ENCODE data around the gene MAN1A2. TPM values are rescaled to one million over a fixed set of nuclear protein-coding genes. Genes with fewer than 3 reads are reported as not detected.

MAN1A2 gene
- total RNA-seq, 6 experiments from 2014 or later = 38.0 to 45.1 (median 40.7) TPM

DNA sequence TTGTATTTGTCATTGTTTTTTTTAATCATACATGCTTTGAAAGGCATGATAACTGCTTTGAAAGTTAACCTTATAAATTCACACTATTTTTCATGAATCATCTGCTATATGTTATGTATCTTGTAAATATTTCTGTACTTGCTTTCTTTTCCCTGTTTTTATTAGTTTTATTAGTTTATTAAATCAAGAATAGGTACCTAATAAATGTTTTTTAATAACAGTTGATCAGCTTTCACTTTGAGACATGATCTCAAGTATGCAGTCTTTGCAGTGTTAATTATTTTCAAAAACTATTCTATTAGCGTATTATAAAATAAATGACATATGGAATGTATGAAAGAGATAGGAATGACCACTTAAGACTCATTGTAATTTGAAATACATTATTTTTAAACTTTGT lies 127.8 kb downstream of the MAN1A2 start:
- no peak overlapping the region for H3K27ac Mint-ChIP-seq
- no peaks in the 10 kb centered on the region for H3K27me3 Mint-ChIP-seq (ENCODE audit: insufficient read depth)
- TF ChIP-seq, protein P1, sequence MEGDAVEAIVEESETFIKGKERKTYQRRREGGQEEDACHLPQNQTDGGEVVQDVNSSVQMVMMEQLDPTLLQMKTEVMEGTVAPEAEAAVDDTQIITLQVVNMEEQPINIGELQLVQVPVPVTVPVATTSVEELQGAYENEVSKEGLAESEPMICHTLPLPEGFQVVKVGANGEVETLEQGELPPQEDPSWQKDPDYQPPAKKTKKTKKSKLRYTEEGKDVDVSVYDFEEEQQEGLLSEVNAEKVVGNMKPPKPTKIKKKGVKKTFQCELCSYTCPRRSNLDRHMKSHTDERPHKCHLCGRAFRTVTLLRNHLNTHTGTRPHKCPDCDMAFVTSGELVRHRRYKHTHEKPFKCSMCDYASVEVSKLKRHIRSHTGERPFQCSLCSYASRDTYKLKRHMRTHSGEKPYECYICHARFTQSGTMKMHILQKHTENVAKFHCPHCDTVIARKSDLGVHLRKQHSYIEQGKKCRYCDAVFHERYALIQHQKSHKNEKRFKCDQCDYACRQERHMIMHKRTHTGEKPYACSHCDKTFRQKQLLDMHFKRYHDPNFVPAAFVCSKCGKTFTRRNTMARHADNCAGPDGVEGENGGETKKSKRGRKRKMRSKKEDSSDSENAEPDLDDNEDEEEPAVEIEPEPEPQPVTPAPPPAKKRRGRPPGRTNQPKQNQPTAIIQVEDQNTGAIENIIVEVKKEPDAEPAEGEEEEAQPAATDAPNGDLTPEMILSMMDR (IDR thresholded peaks at IDR 0.05) = no peak
- no peaks in the 10 kb centered on the region for H3K9me3 Mint-ChIP-seq
- DNase-seq = no peak
- H3K4me1 Mint-ChIP-seq (ENCODE audit: low read depth) = peaks cover 18% of the 10 kb centered on the region
- peaks cover 8% of the 10 kb centered on the region for H3K36me3 Mint-ChIP-seq (ENCODE audit: low read depth)
- H3K4me3 Mint-ChIP-seq = no peak overlapping the region

DNA sequence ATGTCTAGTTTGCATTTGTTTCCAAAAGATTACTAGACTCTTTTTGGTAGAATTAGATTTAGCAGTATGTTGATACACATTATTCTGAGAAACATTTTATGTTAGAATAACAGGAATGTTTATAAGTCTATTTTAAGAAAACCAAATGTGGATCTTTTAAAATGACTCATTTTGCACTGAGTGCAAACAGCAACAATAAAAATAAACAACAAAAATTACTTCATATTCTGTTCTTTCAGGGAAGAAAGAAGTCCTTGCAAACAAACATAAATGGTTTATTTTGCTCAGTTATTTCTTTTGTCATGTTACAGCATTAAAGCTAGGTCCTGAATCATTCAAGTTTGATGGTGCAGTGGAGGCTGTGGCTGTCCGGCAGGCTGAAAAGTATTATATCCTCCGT lies 131.8 kb downstream of the MAN1A2 start:
- no peak overlapping the region for H3K4me3 Mint-ChIP-seq
- TF ChIP-seq, protein P1 (IDR thresholded peaks at IDR 0.05) = no peak
- no peaks in the 10 kb centered on the region for H3K9me3 Mint-ChIP-seq

DNA sequence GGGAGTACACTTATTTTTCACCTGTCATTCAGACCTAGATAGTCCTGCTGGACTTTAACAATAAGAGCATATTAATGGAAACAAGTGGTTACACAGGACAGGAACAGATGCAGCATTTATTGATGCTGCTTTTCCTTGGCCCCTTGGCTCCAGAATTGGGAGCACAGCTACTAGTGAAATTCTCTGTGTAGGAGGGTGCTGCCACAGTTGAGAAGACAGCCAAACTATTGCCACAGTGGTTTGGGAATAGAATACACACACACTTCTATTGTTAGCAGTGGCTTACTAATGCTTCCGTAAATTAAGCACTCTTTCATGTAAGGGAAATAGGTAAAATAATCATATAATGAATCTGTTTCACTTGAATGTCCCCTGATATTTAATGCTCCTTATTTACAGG lies 133.3 kb downstream of the MAN1A2 start:
- no peaks in the 10 kb centered on the region for H3K9me3 Mint-ChIP-seq
- H3K4me3 Mint-ChIP-seq = no peak overlapping the region
- H3K36me3 Mint-ChIP-seq (ENCODE audit: low read depth) = peaks cover 12% of the 10 kb centered on the region
- no peaks in the 10 kb centered on the region for H3K27me3 Mint-ChIP-seq (ENCODE audit: insufficient read depth)
- TF ChIP-seq, protein P1 (IDR thresholded peaks at IDR 0.05) = no peak
- H3K4me1 Mint-ChIP-seq (ENCODE audit: low read depth) = peaks cover 36% of the 10 kb centered on the region
- no peak overlapping the region for H3K27ac Mint-ChIP-seq
- no peak for DNase-seq

More for the DNA sequence above, 131.8 kb downstream of the MAN1A2 start:
- Mint-ChIP-seq H3K27me3 (ENCODE audit: insufficient read depth) (no peaks in the 10 kb centered on the region), H3K4me1 (ENCODE audit: low read depth) (peaks cover 36% of the 10 kb centered on the region), H3K27ac (peak overlapping the region; percentile 42), H3K36me3 (ENCODE audit: low read depth) (peaks cover 12% of the 10 kb centered on the region)
- no peak for DNase-seq

DNA sequence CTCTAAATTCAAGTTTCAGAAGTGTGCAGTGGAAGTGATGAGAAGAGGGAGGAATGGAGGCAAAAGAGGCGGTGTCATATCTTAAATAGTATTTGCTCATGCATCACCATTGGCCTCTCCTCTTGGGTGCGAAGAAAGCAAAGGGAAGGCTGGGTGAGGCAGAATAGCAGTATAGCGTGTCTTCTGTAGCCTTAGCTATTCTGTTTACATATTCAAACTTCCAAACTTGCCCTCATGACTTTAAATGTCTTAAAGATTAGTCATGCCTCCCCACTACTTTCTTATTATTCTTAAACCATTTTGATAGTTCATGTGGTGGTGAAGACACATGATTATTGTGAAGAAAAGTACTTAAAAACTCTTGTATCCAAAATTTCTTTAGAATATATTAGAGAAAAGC lies 134.0 kb downstream of the MAN1A2 start:
- DNase-seq = peak; percentile 61
- peak overlapping the region; percentile 47 for H3K27ac Mint-ChIP-seq
- H3K36me3 Mint-ChIP-seq (ENCODE audit: low read depth) = peaks cover 12% of the 10 kb centered on the region
- H3K9me3 Mint-ChIP-seq = no peaks in the 10 kb centered on the region
- H3K27me3 Mint-ChIP-seq (ENCODE audit: insufficient read depth) = no peaks in the 10 kb centered on the region
- peaks cover 36% of the 10 kb centered on the region for H3K4me1 Mint-ChIP-seq (ENCODE audit: low read depth)
- H3K4me3 Mint-ChIP-seq = no peak overlapping the region
- TF ChIP-seq, protein P1 (IDR thresholded peaks at IDR 0.05) = no peak

DNA sequence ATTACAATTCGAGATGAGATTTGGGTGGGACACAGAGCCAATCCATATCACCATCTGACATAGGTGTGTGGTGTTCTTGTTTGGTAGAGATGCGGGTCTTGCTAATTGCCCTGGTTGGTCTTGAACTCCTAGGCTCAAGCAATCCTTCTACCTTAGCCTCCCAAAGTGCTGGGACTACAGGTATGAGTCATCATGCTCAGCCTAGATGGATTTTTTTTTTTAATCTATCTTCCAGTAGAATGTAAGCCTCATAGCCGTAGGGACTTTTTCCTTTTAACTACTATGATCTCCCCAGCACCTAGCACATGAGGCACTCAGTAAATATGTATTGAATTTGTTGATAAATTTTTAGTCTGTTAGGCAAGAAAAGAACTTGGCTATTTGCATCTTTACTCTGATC lies 144.0 kb downstream of the MAN1A2 start:
- TF ChIP-seq, protein P1 (IDR thresholded peaks at IDR 0.05) = no peak
- DNase-seq = no peak
- Mint-ChIP-seq H3K4me3 (no peak overlapping the region), H3K36me3 (ENCODE audit: low read depth) (no peaks in the 10 kb centered on the region), H3K27me3 (ENCODE audit: insufficient read depth) (no peaks in the 10 kb centered on the region), H3K9me3 (no peaks in the 10 kb centered on the region), H3K4me1 (ENCODE audit: low read depth) (no peaks in the 10 kb centered on the region), H3K27ac (no peak overlapping the region)
